GM23338 (cell line): ENCODE data around the gene LEFTY2. TPM values are rescaled to one million over a fixed set of nuclear protein-coding genes. Genes with fewer than 3 reads are reported as not detected.

Experiments
- ATAC-seq: fragments of 200-7000 bp; cut with Tn5 transposase; 3 replicates; pipeline ENCODE4 v1.9.1; 2020
- DNase-seq: peaks from one replicate; pipeline ENCODE4 v3.0.0-alpha.2; 2015; ENCODE audit warnings: low spot score
- H2AFZ ChIP-seq: fragments of 200-600 bp; sonication (generic); 2 replicates; pipeline ENCODE4 v1.8.0; 2016; ENCODE audit warnings: antibody characterized with exemption, mild to moderate bottlenecking, moderate library complexity
- H3F3A ChIP-seq: fragments of 200-600 bp; sonication (generic); replicated peaks from 2 replicates; pipeline ENCODE4 v1.8.0; 2017; ENCODE audit warnings: antibody characterized with exemption, mixed run types, low read depth
- H3K27ac ChIP-seq: fragments of 200-600 bp; sonication (generic); 2 replicates; pipeline ENCODE4 v1.6.1; 2016; ENCODE audit warnings: low read depth
- H3K27me3 ChIP-seq: fragments of 200-600 bp; sonication (generic); 2 replicates; pipeline ENCODE4 v1.8.0; 2016; ENCODE audit warnings: mild to moderate bottlenecking, mixed run types, moderate library complexity; ENCODE audit not compliant: insufficient read depth
- H3K36me3 ChIP-seq: fragments of 200-600 bp; sonication (generic); 2 replicates; pipeline ENCODE4 v1.8.0; 2016; ENCODE audit warnings: mild to moderate bottlenecking; ENCODE audit not compliant: insufficient read depth
- H3K4me1 ChIP-seq: fragments of 200-600 bp; sonication (generic); 2 replicates; pipeline ENCODE4 v1.8.0; 2016; ENCODE audit warnings: mild to moderate bottlenecking, moderate library complexity; ENCODE audit not compliant: insufficient read depth
- H3K4me2 ChIP-seq: fragments of 200-600 bp; sonication (generic); 2 replicates; pipeline ENCODE4 v1.7.1; 2017; ENCODE audit warnings: mixed run types
- H3K4me3 ChIP-seq: fragments of 200-600 bp; sonication (generic); 2 replicates; pipeline ENCODE4 v1.6.1; 2016; ENCODE audit warnings: mixed run types
- H3K79me2 ChIP-seq: fragments of 200-600 bp; sonication (generic); replicated peaks from 2 replicates; pipeline ENCODE4 v1.8.0; 2017; ENCODE audit warnings: mild to moderate bottlenecking; ENCODE audit not compliant: insufficient read depth
- H3K9me2 ChIP-seq: fragments of 200-600 bp; sonication (generic); 2 replicates; pipeline ENCODE4 v1.8.0; 2017; ENCODE audit not compliant: insufficient read depth
- H4K20me1 ChIP-seq: fragments of 200-600 bp; sonication (generic); replicated peaks from 2 replicates; pipeline ENCODE4 v1.8.0; 2017; ENCODE audit warnings: mild to moderate bottlenecking; ENCODE audit not compliant: insufficient read depth
- H3K27ac Mint-ChIP-seq: 2 replicates; pipeline ENCODE4 v1.8.0; 2020; ENCODE audit warnings: inconsistent platforms, mild to moderate bottlenecking, moderate library complexity, mixed read lengths
- H3K27me3 Mint-ChIP-seq: 3 replicates; pipeline ENCODE4 v1.8.0; 2022; ENCODE audit warnings: low read depth, mild to moderate bottlenecking, moderate library complexity, mixed read lengths, inconsistent platforms; ENCODE audit not compliant: insufficient read depth, poor library complexity
- H3K36me3 Mint-ChIP-seq: 3 replicates; pipeline ENCODE4 v1.8.0; 2021; ENCODE audit warnings: low read depth, mild to moderate bottlenecking, inconsistent platforms, moderate library complexity, mixed read lengths
- H3K4me1 Mint-ChIP-seq: 3 replicates; pipeline ENCODE4 v1.8.0; 2020; ENCODE audit warnings: mild to moderate bottlenecking, inconsistent platforms, mixed read lengths
- H3K4me3 Mint-ChIP-seq: 3 replicates; pipeline ENCODE4 v1.8.0; 2021; ENCODE audit warnings: moderate library complexity, mild to moderate bottlenecking, inconsistent platforms, mixed read lengths
- H3K9me3 Mint-ChIP-seq: 3 replicates; pipeline ENCODE4 v1.8.0; 2020; ENCODE audit warnings: moderate library complexity, mild to moderate bottlenecking, inconsistent platforms, mixed read lengths
- CREB1 ChIP-seq: fragments of 250-450 bp; sonication (Bioruptor Pico); IDR thresholded peaks from 2 replicates; pipeline ENCODE4 v1.5.0; 2020; ENCODE audit warnings: low read depth, mild to moderate bottlenecking, moderate library complexity
- CTCF ChIP-seq, 2 experiments: fragments of 200-600 bp in 1 of 2; sonication (generic) in 1 of 2; conservative IDR thresholded peaks; 2 replicates each; pipeline versions ENCODE4 v1.5.1 to v1.6.1; 2016 to 2017; ENCODE audit warnings: antibody characterized with exemption in 2 of 2, low read depth in 2 of 2, mild to moderate bottlenecking in 2 of 2, moderate library complexity in 1 of 2
- ETS1 ChIP-seq: IDR thresholded peaks from 2 replicates; pipeline ENCODE4 v1.6.1; 2016; ENCODE audit warnings: antibody characterized with exemption
- EZH2phosphoT487 ChIP-seq: fragments of 200-600 bp; sonication (generic); IDR thresholded peaks from one replicate; pipeline ENCODE4 v1.8.1; 2018; ENCODE audit warnings: antibody characterized with exemption; ENCODE audit not compliant: unreplicated experiment
- JUNB ChIP-seq: IDR thresholded peaks from one replicate; pipeline ENCODE4 v1.6.1; 2016; ENCODE audit warnings: antibody characterized with exemption; ENCODE audit not compliant: unreplicated experiment
- NANOG ChIP-seq: IDR thresholded peaks from 2 replicates; pipeline ENCODE4 v1.6.1; 2016; ENCODE audit warnings: antibody characterized with exemption, borderline replicate concordance
- POLR2AphosphoS5 ChIP-seq: IDR thresholded peaks from 2 replicates; pipeline ENCODE4 v1.6.1; 2016; ENCODE audit warnings: antibody characterized with exemption, low read depth
- STAT1 ChIP-seq: IDR thresholded peaks from one replicate; pipeline ENCODE4 v1.6.1; 2016; ENCODE audit warnings: antibody characterized with exemption; ENCODE audit not compliant: unreplicated experiment
- ZNF114 ChIP-seq: fragments of 250-450 bp; sonication (Bioruptor Pico); IDR thresholded peaks from 2 replicates; pipeline ENCODE4 v1.5.0; 2020; ENCODE audit warnings: mild to moderate bottlenecking, moderate library complexity
- ZNF331 ChIP-seq: fragments of 250-450 bp; sonication (Bioruptor Pico); IDR thresholded peaks from 2 replicates; pipeline ENCODE4 v1.5.0; 2020; ENCODE audit warnings: low read depth, mild to moderate bottlenecking, moderate library complexity
- polyA plus RNA-seq: library from polyadenylated mRNA; unstranded; fragments of >200 nt; fragmentation: Nextera tagmentation; extraction: Ambion mirVana; gene quantifications from 2 replicates; pipeline ENCODE4 v1.2.1, GENCODE V29; 2016
- total RNA-seq: library from RNA; depleted of rRNA; stranded (reverse); fragments of >200 nt; shearing (Covaris generic); gene quantifications from 2 replicates; pipeline ENCODE4 v1.2.3, GENCODE V29; 2014
- TF ChIP-seq, protein P1 (sequence below): IDR thresholded peaks from one replicate; pipeline ENCODE4 v1.6.1; 2018; ENCODE audit warnings: antibody characterized with exemption; ENCODE audit not compliant: unreplicated experiment

The LEFTY2 gene
- total and polyA plus RNA-seq, 2 experiments from 2014 or later: 8.3 to 12.4 TPM

DNA sequence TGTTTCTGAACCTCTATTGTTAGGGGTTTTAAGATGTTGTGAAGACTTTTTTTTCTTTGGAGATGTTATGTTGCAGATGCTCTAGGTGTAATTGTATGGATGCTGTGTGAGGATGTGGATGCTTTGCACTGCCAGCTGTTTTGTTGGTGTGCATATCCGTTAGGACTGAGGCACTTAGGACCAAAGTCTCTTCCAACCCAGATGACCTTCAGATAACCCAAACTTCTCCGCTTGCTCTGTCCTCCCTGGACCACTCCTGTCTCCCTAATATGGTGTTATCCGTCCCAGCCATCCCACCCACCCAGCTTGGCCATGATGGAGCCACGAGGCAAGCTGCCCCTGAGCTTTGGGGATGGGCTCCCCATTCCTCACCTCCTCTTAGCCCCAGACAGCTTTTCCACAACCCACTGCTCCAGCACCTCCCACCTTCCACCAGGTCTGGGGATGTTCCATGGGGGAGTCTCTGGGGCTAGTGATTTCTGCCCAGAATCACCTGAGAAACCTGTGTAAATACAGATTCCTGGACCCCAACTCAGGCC is 5.1 kb upstream of the LEFTY2 start (continued):
- no peak for TF ChIP-seq EZH2phosphoT487
- no peak for TF ChIP-seq CREB1 (CRISPR knock-in tag)
- TF ChIP-seq ZNF331 (CRISPR knock-in tag): no peak

GRCh38 chr1:225945564-225945963 is 4.5 kb upstream of the LEFTY2 start:
- H3K27ac Mint-ChIP-seq: peak overlapping the region; percentile 87

GRCh38 chr1:225944951-225945350 is 3.9 kb upstream of the LEFTY2 start:
- Histone ChIP-seq H3K27ac (peak overlapping the region; percentile 94), H3K9me2 (no peaks in the 10 kb centered on the region), H3K27me3 (peaks cover 4% of the 10 kb centered on the region; the same call in 1 of the 2 replicates), H4K20me1 (no peaks in the 10 kb centered on the region), H3K4me2 (peak overlapping the region; percentile 72), H3K79me2 (no peaks in the 10 kb centered on the region), H3K36me3 (no peaks in the 10 kb centered on the region), H3K4me3 (no peak overlapping the region), H3F3A (peaks cover 32% of the 10 kb centered on the region), H3K4me1 (peaks cover 72% of the 10 kb centered on the region), H2AFZ (no peak overlapping the region)
- TF ChIP-seq ZNF114 (CRISPR knock-in tag) (no peak), CTCF (conservative IDR thresholded peaks at IDR 0.05; ENCODE audit: low read depth in 2 of 2) (no peak), JUNB (no peak), ETS1 (no peak), CREB1 (CRISPR knock-in tag) (no peak), POLR2AphosphoS5 (no peak), STAT1 (no peak), ZNF331 (CRISPR knock-in tag) (no peak), NANOG (no peak)
- TF ChIP-seq, protein P1, sequence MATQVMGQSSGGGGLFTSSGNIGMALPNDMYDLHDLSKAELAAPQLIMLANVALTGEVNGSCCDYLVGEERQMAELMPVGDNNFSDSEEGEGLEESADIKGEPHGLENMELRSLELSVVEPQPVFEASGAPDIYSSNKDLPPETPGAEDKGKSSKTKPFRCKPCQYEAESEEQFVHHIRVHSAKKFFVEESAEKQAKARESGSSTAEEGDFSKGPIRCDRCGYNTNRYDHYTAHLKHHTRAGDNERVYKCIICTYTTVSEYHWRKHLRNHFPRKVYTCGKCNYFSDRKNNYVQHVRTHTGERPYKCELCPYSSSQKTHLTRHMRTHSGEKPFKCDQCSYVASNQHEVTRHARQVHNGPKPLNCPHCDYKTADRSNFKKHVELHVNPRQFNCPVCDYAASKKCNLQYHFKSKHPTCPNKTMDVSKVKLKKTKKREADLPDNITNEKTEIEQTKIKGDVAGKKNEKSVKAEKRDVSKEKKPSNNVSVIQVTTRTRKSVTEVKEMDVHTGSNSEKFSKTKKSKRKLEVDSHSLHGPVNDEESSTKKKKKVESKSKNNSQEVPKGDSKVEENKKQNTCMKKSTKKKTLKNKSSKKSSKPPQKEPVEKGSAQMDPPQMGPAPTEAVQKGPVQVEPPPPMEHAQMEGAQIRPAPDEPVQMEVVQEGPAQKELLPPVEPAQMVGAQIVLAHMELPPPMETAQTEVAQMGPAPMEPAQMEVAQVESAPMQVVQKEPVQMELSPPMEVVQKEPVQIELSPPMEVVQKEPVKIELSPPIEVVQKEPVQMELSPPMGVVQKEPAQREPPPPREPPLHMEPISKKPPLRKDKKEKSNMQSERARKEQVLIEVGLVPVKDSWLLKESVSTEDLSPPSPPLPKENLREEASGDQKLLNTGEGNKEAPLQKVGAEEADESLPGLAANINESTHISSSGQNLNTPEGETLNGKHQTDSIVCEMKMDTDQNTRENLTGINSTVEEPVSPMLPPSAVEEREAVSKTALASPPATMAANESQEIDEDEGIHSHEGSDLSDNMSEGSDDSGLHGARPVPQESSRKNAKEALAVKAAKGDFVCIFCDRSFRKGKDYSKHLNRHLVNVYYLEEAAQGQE: no peak
- ATAC-seq (no peak), DNase-seq (no peak)
- no peak overlapping the region; the same call in 1 of the 2 replicates for H3K27ac Mint-ChIP-seq
- H3K4me1 Mint-ChIP-seq: peaks cover 72% of the 10 kb centered on the region
- no peaks in the 10 kb centered on the region for H3K36me3 Mint-ChIP-seq
- H3K9me3 Mint-ChIP-seq: no peaks in the 10 kb centered on the region
- H3K4me3 Mint-ChIP-seq: no peak overlapping the region
- peaks cover 34% of the 10 kb centered on the region for H3K27me3 Mint-ChIP-seq

More at GRCh38 chr1:225945564-225945963, 4.5 kb upstream of the LEFTY2 start:
- DNase-seq: peak; percentile 81
- Histone ChIP-seq H3K27me3 (peaks cover 4% of the 10 kb centered on the region; the same call in 1 of the 2 replicates), H2AFZ (no peak overlapping the region), H3K79me2 (no peaks in the 10 kb centered on the region), H3K4me2 (peak overlapping the region; percentile 72), H4K20me1 (no peaks in the 10 kb centered on the region), H3K9me2 (no peaks in the 10 kb centered on the region), H3K36me3 (no peaks in the 10 kb centered on the region), H3K4me3 (no peak overlapping the region), H3K4me1 (peaks cover 77% of the 10 kb centered on the region), H3F3A (peaks cover 32% of the 10 kb centered on the region), H3K27ac (peak overlapping the region; percentile 94)
- peak; percentile 91 for TF ChIP-seq NANOG
- no peak for TF ChIP-seq ZNF114 (CRISPR knock-in tag)
- Mint-ChIP-seq H3K27me3 (peaks cover 28% of the 10 kb centered on the region), H3K4me3 (peak overlapping the region; percentile 5; the same call in 1 of the 3 replicates), H3K4me1 (peaks cover 72% of the 10 kb centered on the region), H3K36me3 (no peaks in the 10 kb centered on the region), H3K9me3 (no peaks in the 10 kb centered on the region)
- ATAC-seq: peak; percentile 63
